GM20000 (cell line): Measurements from ENCODE around the gene DHX9.

Experiments used
- DNase-seq: peaks from one replicate; pipeline ENCODE4 v3.0.0; 2012; ENCODE audit warnings: low spot score
- CTCF ChIP-seq: IDR thresholded peaks from 2 replicates; pipeline ENCODE4 v1.5.1; 2012; ENCODE audit warnings: mild to moderate bottlenecking, control low read depth; ENCODE audit errors: extremely low read depth, missing control alignments

DHX9 gene

GRCh38 chr1:182842265-182842664 is 3.1 kb downstream of the DHX9 start:
- TF ChIP-seq CTCF = no peak
- no peak for DNase-seq

- no peak for TF ChIP-seq CTCF
These were observed 6.2 kb downstream of the DHX9 start for GRCh38 chr1:182845379-182845778.

DNA sequence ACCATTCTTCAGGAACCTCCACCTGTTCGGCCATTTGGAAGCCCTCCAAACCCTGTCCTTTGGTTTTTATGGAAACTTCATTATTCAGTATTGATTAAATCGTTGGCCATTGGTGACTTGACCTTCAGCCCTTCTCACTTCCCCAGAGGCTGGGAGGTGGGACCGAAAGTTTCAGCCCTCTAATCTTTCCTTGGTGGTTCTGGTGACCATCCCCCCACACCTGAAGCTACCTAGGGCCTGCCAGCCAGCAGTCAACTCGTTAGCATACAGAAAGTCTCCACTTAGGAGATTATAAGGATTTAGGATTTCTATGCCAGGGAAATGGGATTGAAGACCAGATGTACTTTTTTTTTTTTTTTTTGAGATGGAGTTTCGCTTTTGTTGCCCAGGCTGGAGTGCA is 6.7 kb downstream of the DHX9 start:
- TF ChIP-seq CTCF = no peak
- no peak for DNase-seq

More at GRCh38 chr1:182845379-182845778, 6.2 kb downstream of the DHX9 start:
- no peak for DNase-seq

GRCh38 chr1:182847105-182847504 is 8.0 kb downstream of the DHX9 start:
- no peak for DNase-seq
- TF ChIP-seq CTCF = no peak

- no peak for DNase-seq
- TF ChIP-seq CTCF = no peak
These were observed 9.6 kb downstream of the DHX9 start for GRCh38 chr1:182848736-182849135.

DNA sequence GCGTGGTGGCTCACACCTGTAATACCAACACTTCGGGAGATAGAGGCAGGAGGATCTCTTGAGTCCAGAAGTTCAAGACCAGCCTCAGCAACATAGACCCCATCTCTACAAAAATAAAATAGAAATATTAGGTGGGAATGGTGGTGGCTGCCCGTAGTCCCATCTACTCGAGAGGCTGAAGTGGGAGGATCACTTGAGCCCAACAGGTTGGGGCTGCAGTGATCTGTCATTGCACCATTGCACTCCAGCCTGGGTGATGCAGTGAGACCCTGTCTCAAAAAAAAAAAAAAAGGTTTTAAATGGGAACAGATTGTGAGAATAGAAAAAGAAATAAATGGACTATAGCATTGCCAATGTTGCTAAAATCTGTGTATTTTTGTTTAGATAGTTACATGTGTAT is 11.2 kb downstream of the DHX9 start:
- no peak for DNase-seq
- TF ChIP-seq CTCF = no peak

DNA sequence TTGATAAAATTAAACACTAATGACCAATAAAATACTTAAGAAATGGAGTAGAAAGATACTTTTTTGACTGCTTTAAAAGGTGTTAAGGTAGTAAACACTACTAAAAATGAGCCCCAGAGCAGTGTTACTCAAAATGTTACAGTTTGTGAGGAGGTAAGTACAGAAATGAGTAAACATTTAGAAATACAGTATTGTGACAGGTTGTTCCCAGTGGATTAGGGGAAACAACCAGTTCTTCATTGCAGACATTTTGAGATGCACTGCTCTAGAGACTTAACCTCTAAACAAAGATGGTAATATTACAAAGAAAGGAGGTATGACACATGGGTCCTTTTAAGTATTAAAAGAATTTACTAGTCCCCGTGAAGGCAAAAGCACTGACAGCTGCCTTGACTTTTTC is 12.7 kb downstream of the DHX9 start:
- no peak for DNase-seq
- no peak for TF ChIP-seq CTCF
